ENCODE measurements around the gene MAPK10. TPM values are rescaled to one million over a fixed set of nuclear protein-coding genes. Genes with fewer than 3 reads are reported as not detected.
A peak's percentile ranks its signal among the peaks of the same experiment; 100 is the strongest.

Gene MAPK10
- total and polyA plus RNA-seq, 2 donors (not counting 3 experiments of a cell fraction or from before 2014, with no cell fraction given), result 0.17 TPM; not detected in 1

DNA sequence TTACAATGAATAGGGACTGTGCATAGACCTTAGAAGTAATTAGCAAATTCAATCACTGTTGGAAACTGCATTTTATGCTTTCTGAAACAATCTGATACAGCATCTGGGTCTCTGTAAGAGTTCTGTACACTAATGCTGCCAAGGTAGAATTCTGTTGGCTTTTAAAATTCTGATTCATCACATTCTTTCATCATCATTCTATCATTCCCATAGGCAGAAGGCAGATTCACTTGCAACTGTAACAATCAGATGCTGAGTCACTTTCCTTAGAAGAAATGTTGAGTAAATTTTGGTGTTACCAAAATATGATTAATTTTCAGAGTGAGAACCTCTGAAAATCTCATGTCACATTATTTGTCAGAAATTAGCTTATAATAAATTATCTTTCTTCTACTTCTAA lies 267.2 kb downstream of the MAPK10 start:
- DNase-seq (ENCODE audit: low read depth, low spot score), result peak; percentile 27
- H4K20me1 ChIP-seq (replicated peaks; ENCODE audit: control insufficient read depth, extremely low read depth, insufficient read depth, low read length), result no peaks in the 10 kb centered on the region
- dilution Hi-C loops (cut with MboI; ENCODE audit: extremely low pct_ligation_motif_present, low sequenced_read_pairs), result no loop called here
- POLR2A ChIA-PET, result no interaction called here
- H3K9me1 ChIP-seq (replicated peaks; ENCODE audit: control insufficient read depth, extremely low read depth, insufficient read depth, low read length), result no peaks in the 10 kb centered on the region
- H3K4me1 ChIP-seq (ENCODE audit: control insufficient read depth, extremely low read depth, insufficient read depth, low read length), result no peaks in the 10 kb centered on the region
- no peak overlapping the region for H3K4me2 ChIP-seq (ENCODE audit: insufficient read depth, low read length)
- no peak for FAIRE-seq
- H3K36me3 ChIP-seq (ENCODE audit: control insufficient read depth in 2 of 2, extremely low read depth in 1 of 2, insufficient read depth in 2 of 2, low read length in 2 of 2), result no peaks in the 10 kb centered on the region
- TF ChIP-seq FOS (IDR thresholded peaks at IDR 0.05; ENCODE audit: borderline replicate concordance, insufficient read depth, low read length) (peak; percentile 40), MYC (IDR thresholded peaks at IDR 0.05; ENCODE audit: low read depth, low read length) (no peak)
- H3K4me3 ChIP-seq (replicated peaks in 1 of 3; ENCODE audit: insufficient read depth in 1 of 3, low read depth in 1 of 3, low read length in 3 of 3), result no peak overlapping the region
- intact Hi-C loops (cut with micrococcal nuclease), result no loop called here
- no peak overlapping the region for H3K27ac ChIP-seq (ENCODE audit: insufficient read depth, low read depth, low read length)
- BruUV-seq (replicated peaks), result no TSS peak
- H3K27me3 ChIP-seq (ENCODE audit: control insufficient read depth in 2 of 2, insufficient read depth in 2 of 2, low read length in 2 of 2), result no peaks in the 10 kb centered on the region
- no peaks in the 10 kb centered on the region for H3K79me2 ChIP-seq (ENCODE audit: control insufficient read depth, insufficient read depth, low read length)
- no peak overlapping the region for H3K9ac ChIP-seq (replicated peaks; ENCODE audit: extremely low read depth, insufficient read depth, low read length)
- H2AFZ ChIP-seq (ENCODE audit: low read depth, low read length), result no peak overlapping the region
- CTCF ChIA-PET, result no interaction called here
- H3K9me3 ChIP-seq (replicated peaks; ENCODE audit: control insufficient read depth, insufficient read depth, low read length), result no peaks in the 10 kb centered on the region

- Histone ChIP-seq H3K27me3 (ENCODE audit: control insufficient read depth in 2 of 2, insufficient read depth in 2 of 2, low read length in 2 of 2) (no peaks in the 10 kb centered on the region), H3K9me1 (replicated peaks; ENCODE audit: control insufficient read depth, extremely low read depth, insufficient read depth, low read length) (no peaks in the 10 kb centered on the region), H3K4me3 (replicated peaks in 1 of 3; ENCODE audit: insufficient read depth in 1 of 3, low read depth in 1 of 3, low read length in 3 of 3) (no peak overlapping the region), H3K27ac (ENCODE audit: insufficient read depth, low read depth, low read length) (no peak overlapping the region), H3K4me2 (ENCODE audit: insufficient read depth, low read length) (no peak overlapping the region), H3K9me3 (replicated peaks; ENCODE audit: control insufficient read depth, insufficient read depth, low read length) (no peaks in the 10 kb centered on the region), H3K36me3 (ENCODE audit: control insufficient read depth in 2 of 2, extremely low read depth in 1 of 2, insufficient read depth in 2 of 2, low read length in 2 of 2) (no peaks in the 10 kb centered on the region), H3K9ac (replicated peaks; ENCODE audit: extremely low read depth, insufficient read depth, low read length) (no peak overlapping the region), H3K4me1 (ENCODE audit: control insufficient read depth, extremely low read depth, insufficient read depth, low read length) (no peaks in the 10 kb centered on the region), H2AFZ (ENCODE audit: low read depth, low read length) (no peak overlapping the region), H3K79me2 (ENCODE audit: control insufficient read depth, insufficient read depth, low read length) (no peaks in the 10 kb centered on the region), H4K20me1 (replicated peaks; ENCODE audit: control insufficient read depth, extremely low read depth, insufficient read depth, low read length) (no peaks in the 10 kb centered on the region)
- intact Hi-C loops (cut with micrococcal nuclease), result no loop called here
- ChIA-PET CTCF (no interaction called here), POLR2A (interaction anchor here (0.7 kb wide), 1 partner anchor 370 kb away, joined by 8 read pairs; no protein-coding TSS in a partner anchor)
- BruUV-seq (replicated peaks), result no TSS peak
- dilution Hi-C loops (cut with MboI; ENCODE audit: extremely low pct_ligation_motif_present, low sequenced_read_pairs), result no loop called here
- DNase-seq (ENCODE audit: low read depth, low spot score), result no peak
- no peak for FAIRE-seq
- TF ChIP-seq POLR2A (IDR thresholded peaks at IDR 0.05; ENCODE audit: low read depth, low read length) (no peak), JUN (IDR thresholded peaks at IDR 0.05; ENCODE audit: borderline replicate concordance, insufficient read depth, insufficient read length, low read depth) (no peak), GATA2 (IDR thresholded peaks at IDR 0.05; ENCODE audit: insufficient read depth, insufficient read length, low read depth, low read length) (no peak), MYC (IDR thresholded peaks at IDR 0.05; ENCODE audit: low read depth, low read length) (no peak), POLR2AphosphoS5 (IDR thresholded peaks at IDR 0.05; ENCODE audit: insufficient read depth, low read depth, low read length) (no peak), CTCF (IDR thresholded peaks at IDR 0.05; ENCODE audit: extremely low read depth in 1 of 2, insufficient read depth in 1 of 2, low read depth in 1 of 2, low read length in 2 of 2) (no peak), FOS (IDR thresholded peaks at IDR 0.05; ENCODE audit: borderline replicate concordance, insufficient read depth, low read length) (no peak), EZH2 (IDR thresholded peaks at IDR 0.05; ENCODE audit: borderline replicate concordance, low read depth, low read length, severe bottlenecking) (no peak)
- TF ChIP-seq, protein P1, sequence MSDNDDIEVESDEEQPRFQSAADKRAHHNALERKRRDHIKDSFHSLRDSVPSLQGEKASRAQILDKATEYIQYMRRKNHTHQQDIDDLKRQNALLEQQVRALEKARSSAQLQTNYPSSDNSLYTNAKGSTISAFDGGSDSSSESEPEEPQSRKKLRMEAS (IDR thresholded peaks at IDR 0.05; ENCODE audit: insufficient read depth, insufficient read length), result no peak
Measured at GRCh38 chr4:86091201-86091600, 268.7 kb downstream of the MAPK10 start.

Data from endothelial cell of umbilical vein (primary cell).